Hematopoietic multipotent progenitor cell (in vitro differentiated cells): ENCODE results near the gene ITGB2. TPM values are rescaled to one million over a fixed set of nuclear protein-coding genes. Genes with fewer than 3 reads are reported as not detected.

ENCODE experiments used
- DNase-seq, 3 donors: peaks; one replicate each; pipeline ENCODE4 v3.0.0-alpha.2; 2011 to 2015; ENCODE audit warnings: low read depth in 2 of 3, low spot score in 2 of 3
- total RNA-seq: library from RNA; depleted of rRNA; stranded (reverse); fragments of >200 nt; gene quantifications from one replicate; pipeline ENCODE4 v1.2.3, GENCODE V29; 2012

ITGB2 gene
- total RNA-seq, 1 donor = 169 TPM

DNA sequence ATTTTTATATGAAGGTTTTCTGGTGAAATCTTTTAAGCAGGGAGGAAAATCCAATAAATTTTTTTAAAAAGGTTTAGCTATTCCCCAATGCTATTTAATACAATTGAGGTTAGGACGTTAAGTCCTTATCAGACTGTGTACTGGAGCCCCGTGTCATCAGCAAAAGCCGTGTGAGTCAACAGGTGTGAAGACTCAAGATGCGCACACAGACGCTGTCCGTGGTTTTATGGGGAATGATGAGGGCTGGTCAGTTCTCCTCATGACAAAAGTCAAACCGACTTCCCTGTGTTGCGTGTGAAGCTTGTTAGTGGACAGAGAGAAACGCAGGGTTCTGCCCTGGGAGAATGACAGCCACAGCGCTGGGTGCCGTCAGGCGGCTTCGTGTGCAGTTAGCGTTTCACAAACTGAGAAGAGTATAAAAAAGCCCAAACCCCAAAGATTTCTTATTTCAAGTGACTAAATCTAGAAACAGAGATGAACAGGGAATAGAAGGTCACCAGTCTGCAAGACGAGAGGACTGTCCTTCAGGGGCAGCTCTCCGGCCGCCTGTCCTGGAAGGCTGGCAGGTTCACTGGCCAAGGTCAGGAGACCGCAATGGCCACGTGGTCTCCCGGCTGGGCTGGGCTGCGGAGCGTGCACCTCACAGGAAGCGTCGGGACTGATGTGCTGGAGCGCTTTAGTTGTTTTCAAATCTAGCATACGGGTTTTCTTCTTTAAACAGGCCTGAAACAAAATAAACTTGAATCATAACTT lies 69.6 kb downstream of the ITGB2 start:
- DNase-seq = no peak

DNA sequence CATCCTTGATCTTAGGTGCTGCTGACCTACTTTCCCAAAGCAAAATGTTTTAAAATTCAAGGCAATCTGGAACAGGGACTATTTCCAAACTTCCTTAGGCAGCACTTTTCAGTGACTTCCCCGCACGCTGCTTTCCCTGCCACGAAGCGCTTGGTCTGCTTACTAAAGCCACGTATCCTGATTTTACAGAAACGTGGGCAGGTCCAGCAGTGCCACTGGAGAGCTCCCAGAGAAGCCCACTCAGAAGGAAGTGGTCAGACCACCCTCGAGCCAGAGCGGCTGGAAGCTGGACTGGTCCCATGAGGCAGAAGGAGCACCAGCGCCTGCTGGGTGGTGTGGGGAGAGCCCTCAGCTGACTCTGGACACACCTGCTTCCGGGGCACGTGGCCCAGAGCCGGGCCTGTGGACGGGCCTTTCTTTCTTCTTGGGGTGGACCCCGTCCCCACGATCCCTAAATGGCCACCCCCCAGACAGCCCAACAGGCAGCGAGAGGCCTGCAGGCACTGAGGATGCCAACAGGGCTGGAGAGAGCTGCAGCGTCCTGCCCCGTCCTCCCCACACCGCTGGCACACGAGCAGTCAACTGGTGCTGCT lies 70.4 kb downstream of the ITGB2 start:
- no peak for DNase-seq

DNA sequence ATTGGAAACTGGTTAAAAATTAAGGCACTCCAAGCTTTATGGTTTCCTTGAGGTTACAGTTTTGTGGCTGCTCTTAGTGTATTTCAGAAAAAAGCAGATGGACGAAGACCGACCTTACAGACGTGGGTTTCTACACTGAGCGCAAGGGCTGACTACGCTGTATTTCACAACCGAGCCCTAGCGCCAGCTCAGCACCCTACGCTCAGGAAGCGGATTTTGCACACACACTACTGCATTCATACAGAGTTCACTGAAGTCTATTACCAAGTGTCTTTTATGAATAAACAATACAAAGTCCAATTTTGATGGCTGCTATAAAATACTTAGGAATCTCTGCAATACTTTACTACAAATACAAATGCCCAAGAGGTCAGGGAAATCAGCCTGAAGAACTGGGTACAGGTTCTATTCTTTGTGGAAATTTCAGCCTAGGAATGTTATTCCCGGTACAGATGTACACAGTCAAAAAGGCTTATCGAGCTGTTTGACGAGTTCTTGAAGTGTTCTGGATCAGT lies 71.0 kb downstream of the ITGB2 start:
- DNase-seq = no peak

DNA sequence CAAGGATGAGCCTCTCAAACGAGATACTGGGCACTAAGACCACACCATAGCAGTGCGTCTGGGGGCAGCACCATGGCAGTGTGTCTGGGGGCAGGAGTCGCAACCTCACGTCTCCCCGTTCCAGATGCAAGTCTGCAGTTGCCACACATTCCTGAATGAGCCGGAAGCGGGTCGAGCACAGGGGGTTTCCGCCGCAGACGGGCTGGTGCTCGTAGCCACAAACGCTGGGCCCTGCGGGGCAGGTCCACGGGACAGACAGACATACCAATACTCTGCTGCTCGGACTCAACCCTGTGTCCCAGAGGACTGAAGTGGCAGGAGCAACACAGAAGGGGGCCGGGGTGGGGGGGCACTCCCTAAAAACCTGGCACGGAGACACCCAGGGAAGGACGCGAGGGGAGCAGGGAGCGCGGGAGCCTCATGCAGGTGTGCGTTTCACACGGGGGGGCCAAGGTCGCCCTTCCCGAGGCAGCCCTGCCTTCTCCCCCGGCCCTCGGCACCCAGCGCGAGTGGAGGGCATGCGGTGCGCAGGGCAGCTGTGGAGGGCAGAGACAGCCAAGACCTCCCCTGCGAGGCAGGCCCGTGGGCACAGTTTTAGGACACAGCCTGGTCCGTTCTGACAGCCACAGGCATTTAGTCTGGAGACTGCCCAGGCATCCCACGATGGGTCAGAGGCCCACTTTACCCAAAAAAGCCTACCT lies 71.7 kb downstream of the ITGB2 start:
- DNase-seq = no peak

DNA sequence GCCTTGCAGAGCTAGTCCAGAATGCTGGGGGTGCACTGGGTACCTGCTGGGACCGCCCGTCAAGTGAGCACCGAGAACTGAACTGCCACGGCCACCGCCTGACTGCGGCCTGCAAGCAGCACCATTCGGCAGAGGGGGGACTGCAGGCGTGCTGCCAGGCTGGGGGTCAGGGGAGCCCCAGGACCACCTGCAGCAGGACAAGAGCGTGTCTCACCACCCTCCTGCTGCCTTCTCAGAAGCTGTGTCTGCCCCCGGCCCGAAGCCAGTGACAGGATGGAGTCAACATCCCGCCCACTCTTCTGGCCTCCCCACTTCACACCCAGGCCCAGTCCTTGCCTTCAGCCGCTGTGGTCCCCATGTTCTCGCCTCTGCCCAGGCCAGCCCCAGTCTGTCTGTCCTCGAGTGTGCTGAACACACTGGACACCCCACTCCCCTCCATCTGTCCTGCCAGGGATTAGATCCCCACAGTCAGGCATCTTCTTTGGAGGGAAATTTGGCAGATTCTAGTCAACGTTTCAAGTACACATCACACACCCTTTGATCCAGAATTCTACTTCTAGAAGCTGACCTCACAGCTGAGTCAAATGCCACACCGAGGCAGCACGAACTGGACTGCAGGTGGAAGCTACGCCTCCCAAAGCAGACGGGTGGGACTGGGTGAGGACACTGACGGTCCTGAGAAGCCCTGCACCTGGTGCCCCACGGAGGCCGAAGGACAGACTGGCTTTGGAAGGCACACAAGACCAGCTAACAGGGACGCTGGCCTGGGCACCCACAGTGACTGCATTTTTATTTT lies 73.2 kb downstream of the ITGB2 start:
- no peak for DNase-seq

DNA sequence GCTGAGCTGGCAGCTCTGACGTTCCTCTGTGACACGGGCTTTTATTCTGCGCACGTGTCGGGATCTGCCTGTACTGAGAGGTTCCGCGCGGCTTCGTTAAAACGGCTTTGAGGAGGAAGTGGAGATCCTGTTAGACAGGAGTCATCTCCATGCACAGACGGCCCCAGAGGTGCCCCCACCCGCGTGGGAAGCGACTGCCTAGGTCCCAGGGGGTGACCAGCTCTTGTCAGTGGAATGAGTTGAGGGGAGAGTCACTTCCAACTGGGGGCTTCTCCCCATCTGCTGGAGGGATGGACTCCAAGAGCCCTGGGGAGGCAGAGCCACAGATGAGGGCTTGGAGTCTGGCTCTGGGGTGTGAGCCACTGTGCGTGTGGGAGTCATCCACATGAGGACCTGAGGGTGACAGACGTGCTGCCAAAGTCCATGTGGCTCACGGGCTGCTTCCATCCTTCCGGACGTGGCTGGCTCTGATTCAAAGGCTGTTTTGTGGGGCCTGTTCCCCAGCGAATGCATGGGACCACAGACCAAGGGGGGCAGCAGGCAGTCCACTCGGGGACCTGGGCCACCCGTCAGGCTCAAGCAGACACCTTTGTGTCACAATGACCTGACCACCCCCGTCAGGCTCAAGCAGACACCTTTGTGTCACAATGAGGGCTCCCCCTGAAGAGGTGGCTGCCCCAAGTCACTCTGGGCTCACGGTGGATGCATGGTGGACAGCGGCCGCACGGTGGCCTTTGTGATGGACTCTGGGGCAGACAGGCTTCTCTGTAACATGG lies 74.0 kb downstream of the ITGB2 start:
- peak in 2 of 3 donors; percentile 55 to 69 for DNase-seq

DNA sequence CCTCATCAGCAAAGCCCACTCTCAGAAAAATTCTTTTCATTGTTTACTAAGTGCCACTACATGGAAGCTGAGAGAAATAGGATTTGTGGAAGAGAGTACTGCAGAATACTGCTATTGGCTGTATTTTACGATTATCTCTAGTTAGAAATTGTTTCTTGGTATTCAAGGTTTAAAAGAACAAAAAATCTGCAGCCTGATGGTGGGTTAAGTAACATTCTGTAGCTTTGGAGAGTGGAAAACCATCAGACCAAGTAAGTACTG lies 74.5 kb downstream of the ITGB2 start:
- DNase-seq = no peak

DNA sequence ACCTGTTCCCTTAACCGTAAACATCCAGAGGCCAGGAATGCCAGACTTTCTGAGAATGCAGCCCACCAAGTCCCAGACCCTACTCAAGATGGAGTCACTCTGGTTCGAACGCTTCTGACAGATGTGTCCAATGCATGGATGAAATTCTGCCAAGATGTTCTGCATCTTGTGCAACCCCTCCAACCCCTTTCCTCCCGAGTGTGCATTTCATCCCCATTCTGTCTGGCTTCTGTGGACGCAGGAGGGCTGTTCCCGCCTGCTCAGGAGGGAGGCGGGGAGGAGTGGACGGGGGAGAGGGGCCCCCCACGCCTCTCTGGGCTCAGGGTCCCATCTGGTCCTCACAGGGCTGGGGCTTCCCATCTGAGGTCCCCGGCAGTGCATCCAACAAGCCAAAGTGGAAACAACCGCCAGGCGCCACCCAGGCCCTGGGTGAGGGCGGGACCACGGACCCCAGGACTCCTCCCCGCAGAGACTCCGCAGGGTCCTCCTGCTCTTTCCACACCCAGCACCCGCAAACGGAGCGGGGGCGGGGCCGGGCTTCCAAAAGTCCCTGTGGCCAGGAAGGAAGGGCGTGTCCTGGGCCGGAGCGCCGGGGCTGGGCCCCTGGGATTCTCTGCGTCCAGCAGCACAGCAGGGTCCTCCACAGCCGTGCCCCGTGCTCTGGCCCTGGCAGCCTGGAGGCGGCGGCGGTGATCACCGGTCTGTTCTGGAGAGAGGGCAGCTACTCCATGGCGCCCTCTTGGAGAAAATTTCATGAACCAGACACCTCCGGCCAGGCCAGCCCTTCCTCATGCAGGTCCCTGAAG lies 75.1 kb downstream of the ITGB2 start:
- DNase-seq = peak in 2 of 3 donors; percentile 76 to 78

DNA sequence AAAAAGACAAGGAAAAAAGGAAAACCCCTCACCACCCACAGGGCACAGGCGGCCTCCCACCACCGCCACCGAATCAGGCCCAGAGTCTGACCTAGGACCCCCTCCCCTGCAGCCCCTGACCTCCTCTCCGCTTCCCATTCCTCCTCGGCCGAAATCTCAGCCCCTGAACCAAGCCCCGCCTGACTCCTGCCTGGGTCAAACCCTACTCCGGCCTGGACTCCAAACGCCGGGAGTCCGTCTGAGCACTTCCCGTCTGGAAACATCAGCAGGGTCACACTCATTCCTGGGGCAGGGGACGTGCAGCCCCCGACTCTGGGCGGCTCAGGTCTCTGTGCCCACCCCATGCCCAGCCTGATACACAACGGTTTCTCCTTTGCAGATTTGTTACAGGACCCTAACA lies 76.4 kb downstream of the ITGB2 start:
- DNase-seq = no peak

DNA sequence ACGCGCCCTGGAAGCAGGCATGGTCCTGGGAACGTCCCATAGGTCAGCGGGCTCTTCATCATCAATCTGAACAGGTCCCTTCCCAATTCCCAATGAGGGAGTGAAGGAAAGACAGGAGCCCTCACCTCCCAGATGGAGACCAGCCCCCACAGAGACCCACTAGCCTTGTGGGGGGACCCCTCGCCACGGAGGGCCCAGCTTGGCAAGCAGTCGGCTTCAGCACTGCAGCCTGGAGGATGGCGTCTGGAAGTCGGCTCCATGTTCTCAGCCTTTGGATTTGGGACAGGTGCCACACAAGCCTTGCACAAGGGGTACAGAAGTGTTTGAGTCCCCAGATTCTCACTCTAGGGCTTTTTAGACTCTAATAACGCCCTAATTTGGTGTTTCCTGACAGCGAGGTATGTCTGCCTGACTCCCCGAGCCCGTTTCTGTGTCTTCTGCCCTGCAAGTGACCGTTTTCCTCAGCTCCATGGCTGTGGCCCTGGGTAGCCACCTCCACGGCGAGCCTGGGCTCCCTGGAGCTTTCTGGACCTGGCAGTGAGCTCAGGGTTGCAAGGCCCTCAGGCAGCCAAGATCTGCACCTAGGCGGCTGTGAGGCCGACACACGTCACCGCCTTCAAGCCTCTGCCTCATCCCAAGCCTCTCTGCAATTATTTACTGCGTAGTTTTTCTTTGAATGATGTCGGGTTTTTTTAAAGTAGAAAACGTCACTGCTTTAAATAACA lies 77.8 kb downstream of the ITGB2 start:
- DNase-seq = no peak

DNA sequence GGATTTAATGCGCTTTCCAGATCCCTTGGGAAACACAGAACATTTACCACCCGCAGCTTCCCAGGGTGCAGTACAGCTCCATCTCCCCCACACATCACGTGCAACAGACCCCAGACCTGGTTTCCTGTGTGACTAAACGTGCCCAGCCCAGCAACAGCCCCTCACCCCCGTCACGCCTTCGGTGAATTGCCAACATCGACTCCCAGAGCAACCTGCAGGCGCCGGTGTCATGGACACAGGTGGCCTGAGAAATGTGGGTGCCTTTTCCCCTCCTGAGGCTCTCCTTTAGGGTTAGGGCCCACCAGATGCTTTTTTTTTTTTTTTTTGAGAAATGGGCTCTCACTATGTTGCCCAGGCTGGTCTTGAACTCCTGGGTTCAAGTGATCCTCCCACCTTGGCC lies 78.6 kb downstream of the ITGB2 start:
- no peak for DNase-seq

DNA sequence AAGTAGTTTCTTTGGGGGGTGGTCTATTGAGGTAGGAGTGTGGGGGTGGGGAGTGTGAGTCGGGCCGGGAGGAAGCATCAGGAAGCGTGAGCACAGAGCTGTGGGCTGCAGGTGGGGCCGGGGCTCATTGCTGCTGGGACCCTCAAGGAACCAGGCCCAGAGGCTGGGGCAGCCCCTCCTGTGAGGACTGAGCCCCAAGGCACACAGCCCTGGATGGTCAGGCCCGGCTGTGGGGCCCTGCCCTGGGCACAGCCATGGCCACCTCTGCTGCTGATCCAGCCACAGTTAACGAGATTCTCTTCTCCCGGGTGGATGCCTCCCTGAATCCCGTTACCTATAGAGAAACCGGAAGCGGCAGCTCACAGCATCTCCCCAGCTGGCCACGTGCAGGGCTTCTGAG lies 79.9 kb downstream of the ITGB2 start:
- no peak for DNase-seq

DNA sequence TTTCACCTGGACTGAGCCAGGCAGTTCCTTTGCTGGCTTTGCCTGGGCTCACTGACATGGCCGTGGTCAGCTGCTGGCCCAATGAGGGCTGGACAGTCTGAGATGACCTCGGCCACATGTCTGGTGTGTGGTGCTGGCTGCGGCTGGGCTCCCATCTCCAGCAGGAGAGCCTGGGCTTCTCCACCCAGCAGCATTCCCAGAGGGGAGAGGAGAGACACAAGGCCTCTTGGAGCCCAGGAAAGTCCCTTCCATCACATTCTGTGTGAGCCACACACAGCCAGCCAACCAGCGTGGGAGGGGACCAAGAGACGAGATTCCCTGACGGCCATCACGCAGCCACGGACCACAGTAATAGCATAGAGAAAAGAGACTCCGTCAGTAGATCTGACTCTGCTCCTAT lies 81.7 kb downstream of the ITGB2 start:
- DNase-seq = no peak

DNA sequence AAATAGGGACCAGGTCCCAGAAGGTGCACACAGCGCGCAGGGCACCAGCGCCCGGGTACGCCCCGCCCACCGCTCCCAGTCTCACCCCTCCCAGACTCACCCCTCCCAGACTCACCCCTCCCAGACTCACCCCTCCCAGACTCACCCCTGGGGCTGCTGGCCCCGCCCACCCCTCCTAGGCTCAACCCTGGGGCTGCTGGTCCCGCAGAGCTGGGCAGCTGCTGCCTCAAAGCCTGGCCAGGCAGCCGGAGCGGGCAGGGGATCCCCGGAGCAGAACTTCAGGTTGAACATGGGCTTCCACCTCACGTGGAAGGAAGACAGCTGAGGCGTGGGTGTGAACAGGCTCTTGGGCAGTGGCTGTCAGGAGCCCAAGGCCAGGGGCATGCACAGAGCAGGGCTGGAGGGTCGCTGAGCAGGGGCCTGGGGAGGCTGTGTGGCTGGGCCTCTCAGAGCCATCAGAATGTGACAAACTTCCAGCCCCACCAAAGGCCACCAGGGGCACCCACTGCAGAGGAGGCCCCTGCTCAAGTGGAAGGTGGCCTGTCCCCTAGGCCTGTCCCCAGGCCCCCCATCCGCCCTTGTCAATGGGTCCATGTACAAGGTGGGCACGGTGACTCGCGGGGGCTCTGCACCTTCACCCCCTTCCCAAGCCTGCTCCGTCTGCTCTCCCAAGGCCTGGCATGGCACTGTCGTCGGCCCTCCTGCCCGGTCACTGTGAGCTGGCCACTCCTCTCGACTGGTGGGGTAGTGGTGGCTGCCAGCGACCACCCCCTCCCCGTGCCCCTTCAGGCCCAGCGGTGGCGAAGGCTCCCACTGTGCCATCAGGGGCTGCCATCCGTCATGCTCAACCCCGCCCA lies 82.4 kb downstream of the ITGB2 start:
- DNase-seq = no peak

DNA sequence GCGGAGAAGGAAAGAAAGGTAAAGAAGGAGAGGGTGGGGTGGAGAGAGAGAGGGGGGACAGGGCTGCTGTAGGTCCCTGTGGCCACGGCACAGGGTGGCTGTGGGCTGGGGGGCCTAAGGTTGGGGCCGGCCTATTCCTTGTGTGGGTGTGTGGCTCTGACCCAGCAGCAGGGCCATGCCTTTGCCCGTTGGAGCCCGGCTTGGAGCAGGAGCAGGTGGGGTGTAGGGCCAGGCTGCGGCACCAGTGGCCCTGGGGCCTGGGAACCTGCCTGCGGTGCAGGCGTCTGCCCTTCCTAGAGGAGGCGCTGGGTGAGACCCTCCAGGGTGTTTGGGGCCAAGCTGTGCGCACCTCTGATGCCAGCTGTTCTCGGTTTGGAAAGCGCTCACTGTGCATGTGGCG lies 83.2 kb downstream of the ITGB2 start:
- no peak for DNase-seq

DNA sequence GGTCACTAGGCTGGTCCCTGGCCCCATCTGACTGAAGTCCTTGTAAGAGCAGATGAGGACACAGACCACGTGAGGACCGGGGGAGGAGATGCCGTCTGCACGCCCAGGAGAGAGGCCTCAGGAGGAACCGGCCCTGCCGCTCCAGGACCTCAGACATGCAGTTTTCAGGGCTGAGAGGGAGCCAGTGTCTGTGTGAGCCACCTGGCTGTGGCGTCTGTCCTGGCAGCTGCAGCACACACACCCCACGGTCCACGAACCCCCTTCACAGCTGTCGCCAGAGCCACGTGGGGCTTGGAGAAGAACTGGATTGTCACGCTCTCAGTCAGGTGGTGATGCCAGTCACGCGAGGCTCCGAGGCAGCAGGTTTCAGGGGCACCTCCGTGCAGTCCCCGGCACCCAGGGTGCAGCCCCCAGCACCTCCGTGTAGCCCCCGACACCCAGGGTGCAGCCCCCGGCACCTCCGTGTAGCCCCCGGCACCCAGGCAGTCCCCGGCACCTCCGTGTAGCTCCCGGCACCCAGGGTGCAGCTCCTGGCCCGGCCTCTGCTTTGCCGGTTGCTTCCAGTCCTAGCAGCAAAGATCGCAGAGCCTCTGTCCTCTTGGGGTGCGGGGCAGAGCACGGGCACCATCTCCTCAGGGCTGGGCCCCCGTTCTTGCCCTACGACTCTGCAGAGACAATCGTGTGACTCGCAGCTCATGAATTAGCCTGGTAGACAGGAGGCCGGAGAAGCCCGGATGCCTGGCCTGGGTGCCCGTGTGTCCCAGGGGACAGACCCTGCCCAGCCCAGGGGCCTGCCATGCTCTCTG lies 83.8 kb downstream of the ITGB2 start:
- DNase-seq = no peak

DNA sequence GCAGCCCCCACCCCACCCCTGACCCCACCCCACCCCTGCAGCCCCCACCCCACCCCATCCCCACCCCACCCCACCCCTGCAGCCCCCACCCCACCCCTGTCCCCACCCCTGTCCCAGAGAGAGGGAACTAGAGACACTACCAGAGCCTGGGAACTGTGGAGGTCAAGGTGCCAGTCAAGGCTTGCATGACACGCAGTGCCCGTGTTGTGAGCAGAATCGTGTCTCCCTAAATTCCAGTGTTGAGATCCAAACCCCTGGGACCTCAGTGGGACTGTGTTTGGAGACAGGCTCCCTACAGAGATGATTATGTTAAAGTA lies 84.4 kb downstream of the ITGB2 start:
- no peak for DNase-seq
